Measurements from ENCODE around the gene ATG16L2.
"Not testable (repeated sequence)": the region's sequence is repeated elsewhere in the genome, so short reads cannot be mapped to it uniquely, and the experiment has no call there.

The ATG16L2 gene

GRCh38 chr11:72777755-72778278 is 36.4 kb upstream of the ATG16L2 start:
- in situ Hi-C loops (cut with HindIII; ENCODE audit: low pct_ligation_motif_present, low pct_unique_long_range_greater_than_20kb, low sequenced_read_pairs): no loop called here

DNA sequence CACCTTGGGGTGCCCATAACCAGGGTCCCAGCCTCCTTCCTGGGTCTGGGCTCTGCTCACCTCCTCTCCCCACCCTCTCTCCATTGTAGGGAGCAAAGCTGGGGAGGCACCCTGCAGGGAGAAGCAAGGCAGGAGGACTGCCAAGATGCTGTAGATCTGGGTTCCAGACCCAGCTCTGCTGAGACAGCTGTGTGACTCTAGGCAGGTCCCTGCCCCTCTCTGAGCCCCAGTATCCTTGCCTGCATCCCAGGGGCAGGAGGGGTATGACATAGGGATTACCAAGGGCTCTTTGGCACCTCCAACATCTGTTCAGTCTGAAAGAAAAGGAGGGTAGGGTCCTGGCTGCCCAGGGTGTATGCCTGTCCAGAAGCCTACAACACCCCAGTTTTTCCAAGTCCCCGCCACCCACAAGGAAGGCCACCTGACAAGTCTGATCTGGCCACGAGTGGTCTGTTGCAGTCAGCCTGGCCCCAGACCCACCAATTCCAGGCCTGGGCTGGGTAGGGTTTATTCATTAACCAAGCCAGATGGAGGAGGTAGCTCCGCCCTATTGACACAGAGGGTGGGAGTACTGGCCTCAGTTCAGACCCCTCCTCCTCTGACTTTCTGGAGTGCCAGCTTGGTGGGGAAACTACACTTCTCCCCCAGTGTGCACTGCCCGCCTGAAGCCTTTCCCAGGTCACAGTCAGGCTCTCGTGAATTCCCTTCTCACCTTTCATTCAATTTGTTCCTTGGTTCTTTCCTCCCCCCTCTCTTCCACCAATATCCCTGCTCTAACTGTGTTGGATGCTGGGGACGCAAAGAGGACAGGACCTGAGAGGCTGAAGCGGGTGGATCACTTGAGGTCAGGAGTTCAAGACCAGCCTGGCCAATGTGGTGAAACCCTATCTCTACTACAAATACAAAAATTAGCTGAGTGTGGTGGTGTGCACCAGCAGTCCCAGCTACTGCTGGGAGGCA is 35.4 kb upstream of the ATG16L2 start:
- DNase-seq: no peak
- in situ Hi-C loops (cut with HindIII; ENCODE audit: low pct_ligation_motif_present, low pct_unique_long_range_greater_than_20kb, low sequenced_read_pairs): no loop called here

More at GRCh38 chr11:72777755-72778278, 36.4 kb upstream of the ATG16L2 start:
- no peak for DNase-seq

- in situ Hi-C loops (cut with HindIII; ENCODE audit: low pct_ligation_motif_present, low pct_unique_long_range_greater_than_20kb, low sequenced_read_pairs): no loop called here
- DNase-seq: no peak
Measured at GRCh38 chr11:72779495-72780128, 34.6 kb upstream of the ATG16L2 start.

- in situ Hi-C loops (cut with HindIII; ENCODE audit: low pct_ligation_motif_present, low pct_unique_long_range_greater_than_20kb, low sequenced_read_pairs): no loop called here
- no peak for DNase-seq
Measured at GRCh38 chr11:72780296-72781062, 33.7 kb upstream of the ATG16L2 start.

- in situ Hi-C loops (cut with HindIII; ENCODE audit: low pct_ligation_motif_present, low pct_unique_long_range_greater_than_20kb, low sequenced_read_pairs): no loop called here
- DNase-seq: no peak
Measured at GRCh38 chr11:72781063-72781312, 33.2 kb upstream of the ATG16L2 start.

- no peak for DNase-seq
- in situ Hi-C loops (cut with HindIII; ENCODE audit: low pct_ligation_motif_present, low pct_unique_long_range_greater_than_20kb, low sequenced_read_pairs): no loop called here
Measured at GRCh38 chr11:72781313-72782080, 32.7 kb upstream of the ATG16L2 start.

DNA sequence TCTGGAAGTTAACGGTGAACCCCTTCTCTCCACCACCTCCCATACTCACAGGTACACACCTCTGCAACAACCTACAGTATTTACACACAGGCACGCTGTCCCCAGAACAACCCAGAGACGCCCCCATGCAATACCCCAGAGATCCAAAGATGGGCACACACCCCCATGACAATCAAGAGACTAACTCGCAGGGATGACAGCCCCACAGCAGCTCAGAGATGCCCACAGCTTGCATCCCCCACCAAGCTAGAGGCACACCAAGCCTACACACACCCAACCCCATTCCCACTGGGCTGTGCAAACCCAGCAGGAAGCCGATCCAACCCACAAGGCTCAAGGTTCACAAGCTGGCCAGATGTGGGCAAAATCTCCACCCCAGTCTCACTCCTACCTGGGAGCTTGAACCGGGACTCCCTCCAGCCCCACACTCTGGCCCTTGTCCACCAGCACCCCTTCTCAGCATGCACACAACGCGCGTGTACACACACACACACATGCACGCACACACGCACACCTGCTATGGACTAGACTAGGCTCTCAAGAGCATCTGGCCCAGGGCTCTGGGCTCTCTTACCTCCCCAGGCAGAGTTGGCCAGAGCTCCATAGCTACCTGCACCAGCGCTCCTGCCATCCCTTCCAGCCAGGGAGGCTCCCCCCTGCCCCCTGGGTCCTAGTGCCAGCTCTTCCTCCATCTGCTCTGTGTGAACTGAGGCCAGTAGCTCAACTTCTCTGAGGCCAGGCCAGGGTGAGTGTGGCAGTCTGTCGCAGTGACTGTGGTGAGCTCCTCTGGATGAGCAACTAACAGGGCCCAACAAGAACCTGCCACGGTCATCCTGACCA is 31.9 kb upstream of the ATG16L2 start:
- in situ Hi-C loops (cut with HindIII; ENCODE audit: low pct_ligation_motif_present, low pct_unique_long_range_greater_than_20kb, low sequenced_read_pairs): no loop called here
- DNase-seq: no peak

GRCh38 chr11:72783144-72783905 is 30.9 kb upstream of the ATG16L2 start:
- no peak for DNase-seq
- in situ Hi-C loops (cut with HindIII; ENCODE audit: low pct_ligation_motif_present, low pct_unique_long_range_greater_than_20kb, low sequenced_read_pairs): no loop called here

DNA sequence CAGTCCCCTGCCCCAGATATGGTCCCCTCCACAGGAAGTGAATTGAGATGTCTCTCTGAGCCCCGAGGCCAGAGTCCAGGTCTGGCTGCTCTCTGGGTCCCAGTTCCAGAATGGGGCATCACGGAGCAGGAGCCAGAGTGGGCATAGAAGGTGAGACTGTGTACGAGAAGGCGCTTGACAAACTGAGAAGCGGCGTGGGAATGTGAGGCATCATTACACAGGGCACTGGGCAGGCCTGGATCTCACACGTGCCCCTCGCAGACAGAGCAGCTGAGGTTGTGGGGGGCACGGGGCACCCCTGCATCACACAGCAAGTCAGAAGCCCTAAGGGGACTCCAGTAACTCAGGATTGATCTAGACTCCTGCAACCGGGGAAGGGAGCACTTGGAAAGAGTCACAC is 29.5 kb upstream of the ATG16L2 start:
- DNase-seq: no peak
- in situ Hi-C loops (cut with HindIII; ENCODE audit: low pct_ligation_motif_present, low pct_unique_long_range_greater_than_20kb, low sequenced_read_pairs): no loop called here

GRCh38 chr11:72786305-72787215 is 27.7 kb upstream of the ATG16L2 start:
- no peak for DNase-seq
- in situ Hi-C loops (cut with HindIII; ENCODE audit: low pct_ligation_motif_present, low pct_unique_long_range_greater_than_20kb, low sequenced_read_pairs): no loop called here

DNA sequence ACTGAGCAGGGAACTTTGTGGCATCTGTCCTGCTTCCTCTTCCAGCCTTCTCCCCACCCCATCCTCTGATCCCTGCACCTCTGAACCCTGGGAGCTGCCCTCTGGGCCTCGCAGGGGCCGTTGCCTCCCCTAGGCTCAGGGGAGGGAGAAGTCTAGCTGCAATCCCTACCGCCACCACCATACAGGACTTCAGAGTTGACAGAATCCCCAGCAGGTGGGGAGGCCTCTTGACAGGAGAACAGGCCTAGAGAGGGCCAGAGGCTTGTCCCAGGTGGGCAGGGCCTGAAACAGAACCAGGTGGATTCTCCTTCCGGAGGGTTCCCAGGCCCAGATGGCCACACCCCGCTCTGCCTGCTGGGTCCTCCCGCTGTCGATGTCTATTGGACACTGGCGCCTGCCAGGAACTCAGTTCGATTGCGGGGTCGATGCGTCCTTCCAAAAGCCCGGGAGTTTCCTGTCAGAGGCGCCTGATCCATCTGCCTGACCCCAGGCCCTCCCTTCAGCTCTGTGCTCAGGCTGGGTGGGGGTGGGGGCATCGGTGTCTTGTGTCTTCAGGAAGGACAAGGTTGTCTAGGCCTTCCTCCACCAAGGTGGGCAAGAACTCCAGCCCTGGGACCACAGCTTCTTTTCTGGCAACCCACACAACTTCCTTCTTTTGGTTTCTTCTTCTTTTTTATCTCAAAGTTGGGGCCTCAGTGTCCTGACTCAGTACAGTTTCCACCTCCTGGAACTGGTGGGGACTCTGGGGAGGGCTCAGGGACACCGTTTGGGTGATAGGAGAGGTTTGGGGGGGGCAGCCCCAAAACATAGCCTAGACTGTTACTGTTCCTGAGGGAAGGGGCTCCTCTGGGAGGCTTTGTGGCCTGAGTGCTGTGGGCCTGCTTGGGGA is 26.8 kb upstream of the ATG16L2 start:
- DNase-seq: no peak
- in situ Hi-C loops (cut with HindIII; ENCODE audit: low pct_ligation_motif_present, low pct_unique_long_range_greater_than_20kb, low sequenced_read_pairs): no loop called here

GRCh38 chr11:72788241-72788640 is 26.0 kb upstream of the ATG16L2 start:
- in situ Hi-C loops (cut with HindIII; ENCODE audit: low pct_ligation_motif_present, low pct_unique_long_range_greater_than_20kb, low sequenced_read_pairs): no loop called here
- no peak for DNase-seq

DNA sequence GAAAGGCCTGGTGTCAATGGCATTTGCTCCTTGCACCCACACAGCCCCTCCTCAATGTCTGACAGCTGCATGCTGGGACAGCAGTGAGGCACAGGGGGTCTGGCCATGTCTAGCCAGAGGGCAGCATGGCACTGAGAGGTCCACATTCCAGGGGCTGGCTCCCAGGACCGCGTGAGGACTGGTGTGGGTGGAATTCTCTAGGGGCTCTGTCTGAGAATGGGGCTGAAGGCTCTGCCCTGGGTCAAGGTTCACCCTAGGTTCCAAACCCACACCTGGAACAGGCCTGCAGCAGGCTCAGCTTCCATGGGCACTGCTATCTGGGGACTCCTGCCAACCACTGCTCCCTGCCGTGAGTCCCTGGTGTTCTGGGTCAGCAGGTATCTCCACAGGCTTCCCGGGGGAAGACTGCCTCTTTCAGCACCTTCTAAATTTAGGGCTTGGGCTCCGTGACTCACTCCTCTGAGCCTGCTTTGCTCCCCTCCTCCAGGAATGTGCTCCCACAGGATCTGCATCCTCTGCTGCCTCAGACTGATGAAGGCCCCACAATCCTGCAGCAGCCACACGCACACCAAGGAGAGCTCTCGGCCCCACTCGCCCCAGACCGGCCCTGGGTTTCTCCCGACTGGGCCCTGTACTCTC is 24.6 kb upstream of the ATG16L2 start:
- DNase-seq: no peak
- in situ Hi-C loops (cut with HindIII; ENCODE audit: low pct_ligation_motif_present, low pct_unique_long_range_greater_than_20kb, low sequenced_read_pairs): no loop called here

- DNase-seq; in situ Hi-C loops (cut with HindIII; ENCODE audit: low pct_ligation_motif_present, low pct_unique_long_range_greater_than_20kb, low sequenced_read_pairs): not testable (repeated sequence)
Measured at GRCh38 chr11:72791228-72791627, 23.0 kb upstream of the ATG16L2 start.

All from ACHN (cell line).